GDM1 (cell line): ENCODE results near the gene CHST14.
"Not testable (repeated sequence)": the region's sequence is repeated elsewhere in the genome, so short reads cannot be mapped to it uniquely, and the experiment has no call there.

Source experiments
- DNase-seq: peaks from one replicate; lab custom pipeline; 2025; lab: John Stamatoyannopoulos, UW

CHST14 gene

DNA sequence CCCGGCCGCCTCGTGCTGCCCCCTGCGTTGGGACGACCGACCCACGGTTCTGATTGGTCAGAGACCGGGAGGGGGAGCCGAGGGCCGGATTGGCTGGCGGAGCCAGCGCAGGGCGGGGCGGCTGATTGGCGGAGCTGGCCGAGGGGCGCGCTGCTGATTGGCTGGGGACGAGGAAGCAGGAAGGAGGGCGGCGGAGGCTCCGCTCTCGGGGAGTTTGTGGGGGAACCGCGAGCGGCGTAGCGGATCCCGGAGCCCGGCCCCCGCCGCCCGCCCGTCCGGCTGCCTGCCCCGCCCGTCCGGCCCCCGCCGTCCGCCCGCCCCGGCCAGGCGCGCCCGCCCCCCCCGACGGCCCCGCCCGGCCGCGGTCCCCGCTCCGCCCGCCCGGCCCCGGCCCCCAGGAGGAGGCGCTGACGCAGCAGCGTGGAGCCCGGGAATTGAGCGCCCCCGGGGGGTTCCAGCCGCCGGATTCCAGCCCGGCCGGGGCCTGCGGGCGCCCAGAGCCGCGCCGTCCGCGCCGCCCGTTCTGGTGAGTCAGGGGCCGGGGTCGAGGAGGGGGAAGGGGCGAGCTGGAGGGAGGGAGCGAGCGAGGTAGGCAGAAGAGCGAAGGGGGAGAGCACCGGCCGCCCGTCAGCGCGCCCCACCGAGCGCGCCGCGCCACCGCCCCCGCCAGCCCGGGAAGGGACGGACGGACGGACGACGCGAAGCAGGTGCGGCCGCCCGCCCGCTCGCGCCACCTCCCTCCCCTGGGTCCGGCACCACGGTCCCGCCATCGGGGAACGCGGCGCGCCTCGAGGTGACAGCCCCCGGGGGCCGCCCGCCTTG lies 29.8 kb upstream of the CHST14 start, which contains the start of gene BAHD1:
TSS of gene BAHD1 (plus strand) at position 211 of the 822 bp plus-strand sequence. CDS start 17,512 bp downstream, outside the sequence.
- peak; percentile 95 for DNase-seq

GRCh38 chr15:40441565-40442531 lies 28.9 kb upstream of the CHST14 start:
- DNase-seq, result no peak

- DNase-seq, result no peak
These were observed 27.5 kb upstream of the CHST14 start for GRCh38 chr15:40443255-40443654.

DNA sequence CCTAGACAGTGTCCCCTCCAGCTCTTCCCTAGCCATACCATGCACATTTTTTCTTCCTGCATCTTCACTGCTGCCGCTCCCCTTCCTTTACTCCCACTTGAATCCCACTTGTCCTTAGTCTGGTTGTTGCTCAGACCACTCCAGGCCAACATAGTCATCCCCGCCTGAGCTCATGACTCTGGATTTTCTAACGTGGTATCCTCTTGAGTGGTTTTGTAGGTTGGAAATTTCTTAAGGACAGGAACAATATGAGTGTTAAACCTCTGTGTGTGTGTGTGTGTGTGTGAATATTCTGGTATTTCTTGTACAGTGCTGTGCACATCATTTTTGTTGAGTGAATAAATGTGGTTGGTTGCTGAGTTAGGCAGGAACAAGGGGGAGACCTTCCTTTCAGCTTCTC lies 26.9 kb upstream of the CHST14 start:
- no peak for DNase-seq

DNA sequence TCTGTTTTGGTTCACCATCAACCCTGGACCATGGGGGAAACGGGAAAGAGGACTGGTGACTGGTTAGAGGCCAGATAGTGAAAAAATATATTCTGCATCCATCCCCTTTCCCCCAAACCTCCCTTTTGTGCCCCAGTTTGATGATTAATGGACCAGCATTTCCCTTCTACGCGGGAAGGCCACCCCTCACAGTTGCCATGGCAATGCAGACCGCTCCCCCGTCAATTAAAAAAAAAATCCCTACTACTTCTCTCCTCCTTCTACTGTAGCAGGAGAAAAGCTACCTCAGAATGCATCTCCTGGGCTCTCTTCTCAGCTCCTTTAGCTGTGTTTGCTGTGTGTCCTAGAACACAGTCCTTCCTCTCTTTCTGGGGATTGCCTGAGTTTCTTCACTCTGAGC lies 26.0 kb upstream of the CHST14 start:
- no peak for DNase-seq

GRCh38 chr15:40445421-40445922 lies 25.3 kb upstream of the CHST14 start:
- no peak for DNase-seq

GRCh38 chr15:40446144-40446543 lies 24.6 kb upstream of the CHST14 start:
- no peak for DNase-seq

- no peak for DNase-seq
These were observed 22.4 kb upstream of the CHST14 start for GRCh38 chr15:40448354-40448753.

DNA sequence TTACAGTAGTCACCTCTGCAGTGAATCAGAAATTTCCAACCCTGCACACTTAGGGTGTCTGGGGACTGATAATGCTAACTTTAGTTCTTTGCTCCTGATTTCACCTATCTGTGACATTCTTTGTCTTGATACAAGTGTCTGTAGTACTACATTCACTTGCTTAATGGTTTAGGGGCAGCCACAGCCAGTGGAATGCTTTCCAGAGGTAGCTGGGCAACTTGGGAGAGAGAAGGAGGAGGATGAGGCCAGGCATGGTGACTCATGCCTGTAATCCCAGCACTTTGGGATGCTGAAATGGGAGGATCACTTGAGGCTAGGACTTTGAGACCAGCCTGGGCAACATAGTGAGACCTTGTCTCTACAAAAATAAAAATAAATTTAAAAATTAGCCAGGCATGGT lies 21.5 kb upstream of the CHST14 start:
- no peak for DNase-seq

DNA sequence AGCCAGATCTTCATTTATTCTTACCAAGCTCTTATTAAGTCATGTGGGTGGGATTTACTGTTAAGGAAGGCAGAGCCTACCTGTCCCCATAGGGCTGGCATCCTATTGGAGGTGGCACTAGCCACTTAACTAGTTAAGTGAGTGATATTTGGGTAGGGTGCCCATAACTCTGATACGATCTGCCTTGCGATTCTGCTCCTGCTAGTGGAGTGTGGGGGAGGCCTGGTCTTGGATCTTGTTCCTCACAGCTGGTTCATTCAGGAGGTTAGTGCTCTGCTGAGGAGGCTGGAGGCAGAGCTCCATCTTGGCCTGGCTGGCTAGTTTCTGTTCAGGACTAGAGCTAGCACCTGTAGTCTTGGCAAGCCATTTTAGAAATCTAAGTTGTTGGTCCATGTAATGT lies 20.7 kb upstream of the CHST14 start:
- DNase-seq, result no peak

- no peak for DNase-seq
These were observed 19.1 kb upstream of the CHST14 start for GRCh38 chr15:40451527-40452158.

GRCh38 chr15:40452296-40453090 lies 18.3 kb upstream of the CHST14 start:
- DNase-seq, result no peak

GRCh38 chr15:40453941-40454340 lies 16.8 kb upstream of the CHST14 start:
- not testable (repeated sequence) for DNase-seq

GRCh38 chr15:40454904-40455391 lies 15.8 kb upstream of the CHST14 start:
- no peak for DNase-seq

DNA sequence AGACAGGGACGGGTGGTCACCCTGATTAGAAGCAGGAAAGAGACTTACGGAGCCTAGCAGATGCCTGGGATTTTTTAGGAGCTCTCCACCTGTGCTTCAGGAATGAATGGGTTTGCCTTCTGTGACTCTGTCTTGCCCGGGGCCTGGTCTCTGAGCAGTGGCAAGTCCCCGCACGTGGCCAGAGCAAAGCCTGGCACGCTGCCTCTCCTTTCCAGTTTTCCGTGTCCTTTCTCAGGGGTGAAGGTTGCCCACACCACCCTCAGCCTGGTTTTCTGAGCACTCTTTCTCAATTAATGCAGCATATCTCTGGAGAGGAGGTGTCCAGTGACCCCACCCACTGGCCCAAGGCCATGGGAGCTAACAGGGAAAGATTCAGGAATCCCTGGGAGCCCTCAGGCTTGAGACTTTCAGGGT lies 14.5 kb upstream of the CHST14 start:
- no peak for DNase-seq

DNA sequence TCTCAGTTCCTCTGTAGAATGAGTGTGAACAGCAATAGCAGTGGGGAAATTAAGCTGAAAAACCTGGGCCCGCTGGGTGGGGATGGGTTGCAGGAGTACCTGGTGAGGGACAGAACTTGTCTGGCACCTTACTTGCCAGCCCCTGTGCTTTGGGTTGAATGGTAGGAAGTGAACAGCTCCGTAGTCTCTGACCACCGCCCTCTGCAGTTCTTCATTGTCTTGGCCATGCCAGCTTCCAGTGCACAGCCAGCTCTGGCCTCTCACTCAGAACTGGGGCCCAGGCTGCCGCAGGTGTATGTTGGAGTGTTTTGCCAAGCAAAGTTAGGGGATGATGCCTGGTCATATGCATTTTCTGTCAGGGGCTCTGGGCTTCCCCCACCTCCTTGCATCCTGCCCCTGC lies 14.0 kb upstream of the CHST14 start:
- no peak for DNase-seq

GRCh38 chr15:40458495-40459371 lies 12.1 kb upstream of the CHST14 start:
- no peak for DNase-seq

- no peak for DNase-seq
These were observed 11.3 kb upstream of the CHST14 start for GRCh38 chr15:40459391-40460015.

GRCh38 chr15:40460404-40460803 lies 10.4 kb upstream of the CHST14 start:
- DNase-seq, result no peak

- no peak for DNase-seq
These were observed 8.8 kb upstream of the CHST14 start for GRCh38 chr15:40461958-40462357.
